Left lung (tissue), 10 donors: ENCODE data around the gene RNF167. TPM values are rescaled to one million over a fixed set of nuclear protein-coding genes. Genes with fewer than 3 reads are reported as not detected.

ENCODE experiments used
- ATAC-seq: fragments of 200-7000 bp; cut with Tn5 transposase; one replicate; pipeline ENCODE4 v1.9.1; 2020; ENCODE audit warnings: moderate library complexity
- DNase-seq, 4 donors: peaks; one replicate each; pipeline ENCODE4 v3.0.0-alpha.2; 2013 to 2020
- H3K27ac ChIP-seq, 2 donors: fragments of 200-600 bp; sonication (generic) in 1 of 2; one replicate each; pipeline versions ENCODE4 v1.5.0 to v1.8.0; 2020 to 2021
- H3K27me3 ChIP-seq, 2 donors: fragments of 200-600 bp; sonication (generic) in 1 of 2; one replicate each; pipeline versions ENCODE4 v1.5.0 to v1.8.0; 2020 to 2021
- H3K36me3 ChIP-seq, 2 donors: fragments of 200-600 bp; sonication (generic) in 1 of 2; one replicate each; pipeline versions ENCODE4 v1.5.0 to v1.8.0; 2020 to 2021
- H3K4me1 ChIP-seq, 2 donors: fragments of 200-600 bp; one replicate each; pipeline ENCODE4 v1.8.0; 2021
- H3K4me3 ChIP-seq, 2 donors: fragments of 200-600 bp; sonication (generic) in 1 of 2; one replicate each; pipeline versions ENCODE4 v1.5.0 to v1.8.0; 2020 to 2021; ENCODE audit warnings: mild to moderate bottlenecking in 1 of 2
- H3K9me3 ChIP-seq, 2 donors: fragments of 200-600 bp; sonication (generic) in 1 of 2; one replicate each; pipeline versions ENCODE4 v1.5.0 to v1.8.0; 2020 to 2021
- intact Hi-C, 2 donors: fragments of 100-400 bp; cut with DNase I; formaldehyde crosslinking; loops; one replicate each; pipeline versions ENCODE4 v1.11.2 to v1.14.2; 2022
- polyA plus RNA-seq, 6 donors: library from polyadenylated mRNA; unstranded; fragments of 120-200 nt; gene quantifications; one replicate each; pipeline ENCODE4 v1.2.1, GENCODE V29; 2013; ENCODE audit not compliant: insufficient read length in 6 of 6
- total RNA-seq, 2 donors: library from RNA; stranded (reverse); fragmentation: NEBNext Ultra II Directional; extraction: Animal tissue kit (Norgen Biotek cat#: 25700); gene quantifications; one replicate each; pipeline ENCODE4 v1.2.1, GENCODE V29; 2021
- TF ChIP-seq, protein P1 (sequence below), 2 donors: fragments of 200-600 bp; sonication (generic) in 1 of 2; IDR thresholded peaks; one replicate each; pipeline versions ENCODE4 v1.5.0 to v1.8.0; 2021; ENCODE audit warnings: antibody characterized with exemption in 2 of 2
- donor health status: DM: no; HTN: yes; CAD: no.
- donor health status: DM: no; HTN: no; CAD: no.

RNF167 gene
- total and polyA plus RNA-seq, 8 donors, result 101 to 126 (median 117) TPM

DNA sequence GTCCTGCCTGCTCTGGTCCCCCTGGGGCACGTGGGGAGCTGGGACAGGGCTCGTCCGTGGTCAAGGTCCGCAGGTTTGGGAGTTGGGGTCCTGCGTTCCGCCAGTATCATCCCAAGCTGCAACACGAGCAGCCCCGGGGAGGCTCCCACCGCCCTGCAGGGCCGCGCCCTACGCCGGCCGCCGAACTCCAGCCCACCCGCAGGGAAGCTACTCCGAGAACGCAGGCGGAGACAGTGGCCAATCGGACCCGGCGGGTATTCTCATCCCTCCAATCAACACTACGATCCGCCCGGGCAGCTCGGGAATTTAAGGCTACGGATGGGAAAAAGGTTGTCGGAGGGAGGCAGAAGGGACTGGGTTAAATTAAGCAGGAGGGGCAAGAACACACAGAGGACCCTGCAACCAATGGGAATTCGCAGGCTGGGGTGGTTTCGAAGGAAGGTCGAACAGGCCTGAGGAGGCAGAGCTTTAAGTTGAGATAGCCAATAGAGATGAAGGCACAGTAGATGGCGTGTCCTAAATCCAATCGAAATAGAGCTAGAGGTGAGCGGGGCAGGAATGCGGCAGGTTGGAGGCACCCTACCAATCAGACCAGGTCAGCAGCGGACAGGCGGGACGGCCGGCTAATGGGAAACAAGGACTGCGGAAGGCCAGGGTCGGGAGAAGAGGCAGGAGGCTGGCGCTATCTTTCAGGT lies 26.9 kb downstream of the RNF167 start:
- no peaks in the 10 kb centered on the region for H3K27me3 ChIP-seq
- peak overlapping the region; percentile 94 to 97 for H3K27ac ChIP-seq
- TF ChIP-seq, protein P1, sequence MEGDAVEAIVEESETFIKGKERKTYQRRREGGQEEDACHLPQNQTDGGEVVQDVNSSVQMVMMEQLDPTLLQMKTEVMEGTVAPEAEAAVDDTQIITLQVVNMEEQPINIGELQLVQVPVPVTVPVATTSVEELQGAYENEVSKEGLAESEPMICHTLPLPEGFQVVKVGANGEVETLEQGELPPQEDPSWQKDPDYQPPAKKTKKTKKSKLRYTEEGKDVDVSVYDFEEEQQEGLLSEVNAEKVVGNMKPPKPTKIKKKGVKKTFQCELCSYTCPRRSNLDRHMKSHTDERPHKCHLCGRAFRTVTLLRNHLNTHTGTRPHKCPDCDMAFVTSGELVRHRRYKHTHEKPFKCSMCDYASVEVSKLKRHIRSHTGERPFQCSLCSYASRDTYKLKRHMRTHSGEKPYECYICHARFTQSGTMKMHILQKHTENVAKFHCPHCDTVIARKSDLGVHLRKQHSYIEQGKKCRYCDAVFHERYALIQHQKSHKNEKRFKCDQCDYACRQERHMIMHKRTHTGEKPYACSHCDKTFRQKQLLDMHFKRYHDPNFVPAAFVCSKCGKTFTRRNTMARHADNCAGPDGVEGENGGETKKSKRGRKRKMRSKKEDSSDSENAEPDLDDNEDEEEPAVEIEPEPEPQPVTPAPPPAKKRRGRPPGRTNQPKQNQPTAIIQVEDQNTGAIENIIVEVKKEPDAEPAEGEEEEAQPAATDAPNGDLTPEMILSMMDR (IDR thresholded peaks at IDR 0.05), result no peak
- DNase-seq (peak; percentile 94 to 100 (median 99)), ATAC-seq (peak; percentile 87)
- peaks cover 17 to 46% of the 10 kb centered on the region in 2 donors for H3K4me1 ChIP-seq
- intact Hi-C loops, result no loop called here
- no peaks in the 10 kb centered on the region for H3K9me3 ChIP-seq
- H3K4me3 ChIP-seq, result peak overlapping the region; percentile 63 to 67
- peaks cover 0 to 35% of the 10 kb centered on the region in 2 donors for H3K36me3 ChIP-seq

DNA sequence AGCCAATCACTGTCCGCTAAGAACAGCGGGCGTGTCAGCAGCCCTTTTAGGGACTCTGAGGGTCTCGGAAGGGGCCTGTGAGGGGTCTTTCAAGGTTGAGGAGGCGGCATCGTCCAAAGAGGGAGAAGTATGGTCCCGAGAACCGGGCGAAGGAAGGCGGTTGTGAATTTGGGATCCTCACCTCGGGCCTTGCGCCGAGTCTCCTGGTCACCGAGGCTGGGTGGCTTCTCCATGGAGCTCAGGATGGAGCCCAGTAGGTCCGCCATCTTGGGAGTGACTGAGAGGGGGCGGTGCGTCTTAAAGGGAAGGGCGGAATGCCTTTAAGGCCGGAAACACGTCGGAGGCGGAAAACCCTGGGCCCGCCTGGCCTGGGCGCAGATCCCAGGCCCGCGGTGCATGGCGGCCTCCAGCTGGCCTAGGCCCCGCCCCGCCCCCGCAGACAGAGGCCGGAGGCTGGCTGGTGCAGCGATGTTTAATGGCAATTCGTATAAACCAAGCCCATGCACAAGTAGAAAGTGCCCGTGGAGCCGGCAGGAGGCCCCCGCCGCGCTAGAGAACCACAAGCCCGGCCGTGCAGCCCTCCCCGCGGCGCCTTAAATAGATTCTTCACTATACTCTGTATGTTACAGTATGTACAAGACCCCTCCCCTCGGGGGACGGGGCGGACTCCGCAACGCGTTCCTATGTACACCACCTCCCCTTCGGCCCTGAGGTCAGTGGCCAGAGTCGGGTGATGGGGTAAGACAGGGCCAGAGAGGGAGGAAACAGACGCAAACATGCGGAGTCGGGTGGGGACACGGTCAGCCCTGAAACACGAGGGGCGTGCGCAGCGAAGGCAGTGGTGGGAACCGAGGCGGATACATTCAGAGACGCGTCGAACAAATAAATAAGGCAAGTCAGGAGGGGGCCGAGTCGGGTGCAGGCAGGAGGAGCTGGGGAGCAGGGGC lies 27.7 kb downstream of the RNF167 start, which contains the start of gene SPAG7:
TSS of gene SPAG7 (minus strand) at position 279 of the 947 bp plus-strand sequence. CDS start at position 266, 13 bp downstream.
- H3K27ac ChIP-seq, result peak within 1 kb of the TSS; percentile 94 to 97
- H3K36me3 ChIP-seq, result peaks cover 0 to 43% of the 10 kb centered on the region in 2 donors
- H3K9me3 ChIP-seq, result no peaks in the 10 kb centered on the region
- H3K4me1 ChIP-seq, result peaks cover 17 to 52% of the 10 kb centered on the region in 2 donors
- no peaks in the 10 kb centered on the region for H3K27me3 ChIP-seq
- DNase-seq (peak; percentile 95 to 100 (median 98)), ATAC-seq (peak; percentile 82)
- intact Hi-C loops, result no loop called here
- H3K4me3 ChIP-seq, result peak within 1 kb of the TSS; percentile 63 to 67
- TF ChIP-seq, protein P1 (IDR thresholded peaks at IDR 0.05), result no peak

DNA sequence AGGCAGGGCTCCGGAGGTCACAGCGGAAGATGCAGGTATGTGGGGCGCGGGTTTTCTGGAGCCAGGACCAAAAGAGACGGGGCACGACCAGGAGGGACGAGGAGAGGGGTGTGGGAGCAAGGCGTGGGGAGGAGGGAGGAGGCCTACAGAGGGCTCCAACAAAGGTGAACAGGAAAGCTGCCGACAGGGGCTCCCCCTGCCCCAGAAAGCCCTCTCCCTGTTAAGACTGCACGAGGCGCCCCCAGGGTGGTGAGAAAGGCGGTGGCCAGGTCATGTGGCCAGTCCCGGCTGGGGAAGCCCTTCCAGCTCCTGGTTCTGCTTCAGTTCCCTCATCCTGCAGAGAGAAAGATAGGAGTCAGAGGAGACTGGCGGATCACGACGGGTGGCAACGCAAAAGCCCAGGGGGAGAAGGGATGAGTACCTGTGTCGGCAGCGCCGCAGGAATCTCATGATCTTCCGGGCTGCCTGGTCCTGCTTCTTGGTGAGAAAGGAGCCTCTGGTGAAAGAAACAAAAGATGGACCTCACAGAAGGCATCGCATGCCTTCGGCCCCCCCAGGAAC lies 28.5 kb downstream of the RNF167 start:
- H3K9me3 ChIP-seq, result no peaks in the 10 kb centered on the region

DNA sequence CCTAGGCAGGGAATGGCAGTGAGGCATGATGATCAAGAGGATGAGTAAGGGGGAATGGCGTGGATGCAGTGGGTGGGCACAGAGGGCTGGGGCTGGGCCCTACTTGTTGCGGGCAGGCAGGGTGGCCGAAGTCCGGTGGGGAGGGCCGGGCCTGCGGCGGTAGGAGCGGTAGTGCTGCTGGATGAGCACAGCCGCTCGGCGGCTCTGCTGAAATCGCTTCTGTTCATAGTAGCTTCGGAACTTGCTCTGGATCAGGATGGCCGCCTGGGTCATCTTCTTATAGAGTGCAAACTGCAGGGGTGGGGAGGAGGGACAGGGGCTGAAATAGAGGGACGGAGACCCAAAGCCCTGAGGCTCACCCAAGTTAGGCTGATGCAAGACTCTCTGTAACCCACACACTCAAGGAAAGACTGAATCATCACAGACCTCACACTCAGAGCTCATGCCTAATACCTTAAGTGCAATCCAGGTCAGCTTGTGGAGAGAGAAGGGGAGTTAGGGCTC lies 29.0 kb downstream of the RNF167 start:
- Histone ChIP-seq H3K36me3 (peaks cover 0 to 56% of the 10 kb centered on the region in 2 donors), H3K9me3 (no peaks in the 10 kb centered on the region), H3K27me3 (no peaks in the 10 kb centered on the region), H3K27ac (peak overlapping the region; percentile 93 to 94), H3K4me3 (peak overlapping the region; percentile 48 to 67), H3K4me1 (peaks cover 17 to 57% of the 10 kb centered on the region in 2 donors)
- ATAC-seq, result no peak
- TF ChIP-seq, protein P1 (IDR thresholded peaks at IDR 0.05), result no peak
- DNase-seq, result no peak
- intact Hi-C loops, result no loop called here

More for the DNA sequence above, 28.5 kb downstream of the RNF167 start:
- H3K27me3 ChIP-seq, result no peaks in the 10 kb centered on the region
- peaks cover 17 to 57% of the 10 kb centered on the region in 2 donors for H3K4me1 ChIP-seq
- TF ChIP-seq, protein P1 (IDR thresholded peaks at IDR 0.05), result no peak
- peak overlapping the region; percentile 93 to 94 for H3K27ac ChIP-seq
- H3K36me3 ChIP-seq, result peaks cover 0 to 51% of the 10 kb centered on the region in 2 donors
- intact Hi-C loops, result no loop called here
- DNase-seq (no peak), ATAC-seq (no peak)
- H3K4me3 ChIP-seq, result peak overlapping the region; percentile 48 to 67
